GM21526 (cell line): ENCODE data around the gene KRTAP9-9.
"Not testable (repeated sequence)": the region's sequence is repeated elsewhere in the genome, so short reads cannot be mapped to it uniquely, and the experiment has no call there.

Source experiments
- ATAC-seq: cut with Tn5 transposase; IDR thresholded peaks from one replicate; pipeline ENCODE4 v1.9.1; 2021; ENCODE audit warnings: moderate library complexity; ENCODE audit not compliant: unreplicated experiment, low FRiP score

Gene KRTAP9-9

GRCh38 chr17:41255381-41256290 is at the start of gene KRTAP9-9:
Gene KRTAP9-9, plus strand, starts transcription at chr17:41255384.
- not testable (repeated sequence) for ATAC-seq

GRCh38 chr17:41211845-41212466 is 43.2 kb upstream of the KRTAP9-9 start:
- no peak for ATAC-seq

- ATAC-seq: no peak
Measured at GRCh38 chr17:41212524-41213169, 42.5 kb upstream of the KRTAP9-9 start.

- ATAC-seq: no peak
Measured at GRCh38 chr17:41215681-41216080, 39.5 kb upstream of the KRTAP9-9 start.

- no peak for ATAC-seq
Measured at GRCh38 chr17:41223821-41224220, 31.4 kb upstream of the KRTAP9-9 start.

- no peak for ATAC-seq
Measured at GRCh38 chr17:41226051-41226450, 29.1 kb upstream of the KRTAP9-9 start.

GRCh38 chr17:41226598-41227095 is 28.5 kb upstream of the KRTAP9-9 start, which contains the start of gene KRTAP9-2:
Gene KRTAP9-2, plus strand, starts transcription at chr17:41226648. Its CDS starts 7 bp downstream, at chr17:41226655.
- not testable (repeated sequence) for ATAC-seq

GRCh38 chr17:41230094-41230493 is 25.1 kb upstream of the KRTAP9-9 start:
- no peak for ATAC-seq

GRCh38 chr17:41231731-41232130 is 23.5 kb upstream of the KRTAP9-9 start:
- no peak for ATAC-seq

- not testable (repeated sequence) for ATAC-seq
Measured at GRCh38 chr17:41232399-41233105, 22.6 kb upstream of the KRTAP9-9 start, which contains the start of gene KRTAP9-3. Gene KRTAP9-3, plus strand, starts transcription at chr17:41232449. Its CDS starts 53 bp downstream, at chr17:41232502.

GRCh38 chr17:41237116-41237515 is 18.1 kb upstream of the KRTAP9-9 start:
- not testable (repeated sequence) for ATAC-seq

- ATAC-seq: not testable (repeated sequence)
Measured at GRCh38 chr17:41237949-41238437, 17.2 kb upstream of the KRTAP9-9 start, which contains the start of gene KRTAP9-8. Gene KRTAP9-8, plus strand, starts transcription at chr17:41237999. Its CDS starts 53 bp downstream, at chr17:41238052.

GRCh38 chr17:41246995-41247787 is 8.0 kb upstream of the KRTAP9-9 start:
- ATAC-seq: not testable (repeated sequence)

GRCh38 chr17:41249637-41250240 is 5.4 kb upstream of the KRTAP9-9 start, which contains the start of gene KRTAP9-4:
Gene KRTAP9-4, plus strand, starts transcription at chr17:41249687. Its CDS starts 34 bp downstream, at chr17:41249721.
- ATAC-seq: not testable (repeated sequence)

GRCh38 chr17:41251261-41251660 is 3.9 kb upstream of the KRTAP9-9 start:
- no peak for ATAC-seq

GRCh38 chr17:41254861-41255260 is 323 bp upstream of the KRTAP9-9 start:
- ATAC-seq: no peak

GRCh38 chr17:41256291-41256685 is 1.1 kb downstream of the KRTAP9-9 start:
- ATAC-seq: no peak

- ATAC-seq: no peak
Measured at GRCh38 chr17:41258406-41258805, 3.2 kb downstream of the KRTAP9-9 start.
